Cardiac muscle cell (in vitro differentiated cells and primary cell): ENCODE data around the gene USP2. TPM values are rescaled to one million over a fixed set of nuclear protein-coding genes. Genes with fewer than 3 reads are reported as not detected.

Experiments used
- DNase-seq, 2 donors: peaks; one replicate each; pipeline versions ENCODE4 v3.0.0 to v3.0.0-alpha.2; 2010 to 2017; ENCODE audit warnings: low read depth in 1 of 2, low spot score in 1 of 2
- H3K27ac ChIP-seq: fragments of 200-600 bp; sonication (generic); 2 replicates; pipeline ENCODE4 v1.5.1; 2016
- H3K27me3 ChIP-seq: fragments of 200-600 bp; sonication (generic); 2 replicates; pipeline ENCODE4 v1.6.0; 2016; ENCODE audit warnings: control low read depth
- H3K36me3 ChIP-seq: fragments of 200-600 bp; sonication (generic); 2 replicates; pipeline ENCODE4 v1.5.1; 2016; ENCODE audit warnings: control low read depth
- H3K4me1 ChIP-seq: fragments of 200-600 bp; sonication (generic); 2 replicates; pipeline ENCODE4 v1.8.1; 2017; ENCODE audit warnings: low read depth, mild to moderate bottlenecking, mixed run types
- H3K4me3 ChIP-seq: fragments of 200-600 bp; sonication (generic); 2 replicates; pipeline ENCODE4 v1.5.1; 2016; ENCODE audit warnings: mild to moderate bottlenecking
- H3K9me3 ChIP-seq: fragments of 200-600 bp; sonication (generic); 2 replicates; pipeline ENCODE4 v1.5.1; 2017; ENCODE audit warnings: low read depth, mild to moderate bottlenecking, control low read depth
- polyA plus RNA-seq: library from polyadenylated mRNA; unstranded; fragments of >200 nt; fragmentation: Nextera tagmentation; extraction: Ambion mirVana; gene quantifications from 2 replicates; pipeline ENCODE4 v1.2.1, GENCODE V29; 2016
- total RNA-seq: library from RNA; depleted of rRNA; stranded (reverse); fragments of >200 nt; gene quantifications from 2 replicates; pipeline ENCODE4 v1.2.3, GENCODE V29; 2016
- TF ChIP-seq, protein P1 (sequence below): IDR thresholded peaks from 2 replicates; pipeline ENCODE4 v1.5.1; 2012; ENCODE audit warnings: low read depth, mild to moderate bottlenecking, low read length

Gene USP2
- total and polyA plus RNA-seq, 2 experiments from 2014 or later = 36.5 to 39.0 TPM

DNA sequence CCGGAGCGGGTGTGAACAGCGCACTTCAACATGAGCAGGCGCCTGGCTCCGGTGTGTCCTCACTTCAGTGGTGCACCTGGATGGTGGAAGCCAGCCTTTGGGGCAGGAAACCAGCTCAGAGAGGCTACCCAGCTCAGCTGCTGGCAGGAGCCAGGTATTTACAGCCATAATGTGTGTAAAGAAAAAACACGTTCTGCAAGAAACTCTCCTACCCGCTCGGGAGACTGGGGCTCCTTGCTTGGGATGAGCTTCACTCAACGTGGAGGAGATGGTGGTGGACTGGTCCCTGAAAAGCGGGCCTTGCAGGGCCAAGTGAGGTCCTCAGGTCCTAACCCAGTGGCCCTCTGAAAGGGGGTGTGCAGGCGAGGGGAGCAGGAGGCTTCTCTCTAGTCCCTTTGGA is 72.1 kb downstream of the USP2 start:
- Histone ChIP-seq H3K27me3 (peaks cover 1% of the 10 kb centered on the region), H3K4me1 (no peaks in the 10 kb centered on the region), H3K27ac (no peak overlapping the region), H3K4me3 (no peak overlapping the region), H3K36me3 (no peaks in the 10 kb centered on the region), H3K9me3 (no peaks in the 10 kb centered on the region)
- no peak for DNase-seq
- TF ChIP-seq, protein P1, sequence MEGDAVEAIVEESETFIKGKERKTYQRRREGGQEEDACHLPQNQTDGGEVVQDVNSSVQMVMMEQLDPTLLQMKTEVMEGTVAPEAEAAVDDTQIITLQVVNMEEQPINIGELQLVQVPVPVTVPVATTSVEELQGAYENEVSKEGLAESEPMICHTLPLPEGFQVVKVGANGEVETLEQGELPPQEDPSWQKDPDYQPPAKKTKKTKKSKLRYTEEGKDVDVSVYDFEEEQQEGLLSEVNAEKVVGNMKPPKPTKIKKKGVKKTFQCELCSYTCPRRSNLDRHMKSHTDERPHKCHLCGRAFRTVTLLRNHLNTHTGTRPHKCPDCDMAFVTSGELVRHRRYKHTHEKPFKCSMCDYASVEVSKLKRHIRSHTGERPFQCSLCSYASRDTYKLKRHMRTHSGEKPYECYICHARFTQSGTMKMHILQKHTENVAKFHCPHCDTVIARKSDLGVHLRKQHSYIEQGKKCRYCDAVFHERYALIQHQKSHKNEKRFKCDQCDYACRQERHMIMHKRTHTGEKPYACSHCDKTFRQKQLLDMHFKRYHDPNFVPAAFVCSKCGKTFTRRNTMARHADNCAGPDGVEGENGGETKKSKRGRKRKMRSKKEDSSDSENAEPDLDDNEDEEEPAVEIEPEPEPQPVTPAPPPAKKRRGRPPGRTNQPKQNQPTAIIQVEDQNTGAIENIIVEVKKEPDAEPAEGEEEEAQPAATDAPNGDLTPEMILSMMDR = no peak

DNA sequence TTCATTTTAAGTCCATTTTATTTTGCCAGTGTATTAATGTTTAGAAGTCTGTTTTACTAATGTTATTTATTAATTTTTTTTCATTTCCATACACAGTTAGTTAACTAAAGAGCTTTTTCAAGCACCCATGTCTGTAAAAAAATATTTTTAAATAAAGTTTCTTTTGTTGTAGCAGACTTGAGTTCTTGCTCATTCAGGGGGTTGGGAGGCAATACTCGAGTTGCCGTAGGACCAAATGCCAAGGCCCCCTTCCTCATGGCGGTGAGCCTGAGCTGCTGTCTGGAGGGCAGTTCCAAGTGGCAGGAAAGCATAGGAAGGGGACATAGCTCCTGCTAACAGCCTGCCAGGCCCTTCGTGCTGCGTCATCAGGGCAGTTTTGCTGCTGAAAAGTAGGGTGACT is 73.5 kb downstream of the USP2 start:
- Histone ChIP-seq H3K36me3 (no peaks in the 10 kb centered on the region), H3K27me3 (no peaks in the 10 kb centered on the region), H3K4me3 (no peak overlapping the region), H3K27ac (no peak overlapping the region), H3K9me3 (no peaks in the 10 kb centered on the region), H3K4me1 (no peaks in the 10 kb centered on the region)
- DNase-seq = no peak
- TF ChIP-seq, protein P1 = no peak

DNA sequence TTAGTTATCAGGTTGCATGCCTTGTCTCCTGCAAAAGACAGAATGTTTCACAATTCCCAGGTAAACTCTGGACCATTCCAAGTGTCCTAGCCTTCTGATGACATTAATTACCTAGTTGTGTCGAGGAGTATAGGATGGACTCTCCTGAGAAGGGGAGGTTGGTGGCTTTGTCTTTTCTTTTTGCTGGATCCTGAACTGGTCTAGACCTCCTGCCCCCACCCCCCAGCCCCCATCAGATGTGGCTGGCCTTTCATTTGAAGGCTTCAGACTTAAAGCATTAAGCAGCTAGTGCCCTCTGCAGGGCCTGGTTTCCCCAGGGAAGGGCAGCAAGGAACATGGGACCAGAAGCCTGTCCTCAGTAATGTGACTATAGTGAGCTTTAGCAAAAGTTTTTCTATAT is 74.3 kb downstream of the USP2 start:
- DNase-seq = no peak
- no peaks in the 10 kb centered on the region for H3K36me3 ChIP-seq
- no peaks in the 10 kb centered on the region for H3K4me1 ChIP-seq
- peak overlapping the region; percentile 60 for H3K27ac ChIP-seq
- TF ChIP-seq, protein P1 = peak; percentile 8
- no peaks in the 10 kb centered on the region for H3K27me3 ChIP-seq
- H3K9me3 ChIP-seq = no peaks in the 10 kb centered on the region
- no peak overlapping the region for H3K4me3 ChIP-seq

DNA sequence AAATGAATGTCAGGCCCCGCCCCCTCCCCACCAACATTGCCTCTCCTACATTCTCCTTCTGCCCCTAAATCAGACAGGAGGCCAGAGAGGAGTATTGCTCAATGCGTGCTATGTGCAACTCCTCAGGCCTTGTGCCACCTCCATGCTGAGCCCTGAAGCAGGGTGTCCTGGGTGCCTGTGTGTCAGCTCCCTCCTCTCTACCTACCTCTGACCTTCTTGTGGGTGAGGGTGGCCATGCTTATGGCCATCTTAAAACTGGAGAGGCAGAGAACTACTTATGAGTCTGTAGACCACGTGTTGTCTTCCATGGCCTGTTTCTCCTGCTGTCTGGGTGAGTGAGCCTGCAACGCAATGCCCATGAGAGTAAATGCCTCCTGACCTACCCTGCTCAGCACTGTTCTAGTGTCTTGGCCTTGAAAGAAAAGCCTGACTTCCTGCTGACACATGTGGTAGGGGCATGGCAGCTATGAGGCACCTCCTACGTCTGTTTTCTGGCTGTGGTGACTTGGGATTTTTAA is 75.1 kb downstream of the USP2 start:
- Histone ChIP-seq H3K36me3 (no peaks in the 10 kb centered on the region), H3K27ac (peak overlapping the region; percentile 60), H3K4me3 (no peak overlapping the region), H3K9me3 (no peaks in the 10 kb centered on the region), H3K4me1 (no peaks in the 10 kb centered on the region), H3K27me3 (no peaks in the 10 kb centered on the region)
- TF ChIP-seq, protein P1 = no peak
- peak in 1 of 2 donors; percentile 46 for DNase-seq

DNA sequence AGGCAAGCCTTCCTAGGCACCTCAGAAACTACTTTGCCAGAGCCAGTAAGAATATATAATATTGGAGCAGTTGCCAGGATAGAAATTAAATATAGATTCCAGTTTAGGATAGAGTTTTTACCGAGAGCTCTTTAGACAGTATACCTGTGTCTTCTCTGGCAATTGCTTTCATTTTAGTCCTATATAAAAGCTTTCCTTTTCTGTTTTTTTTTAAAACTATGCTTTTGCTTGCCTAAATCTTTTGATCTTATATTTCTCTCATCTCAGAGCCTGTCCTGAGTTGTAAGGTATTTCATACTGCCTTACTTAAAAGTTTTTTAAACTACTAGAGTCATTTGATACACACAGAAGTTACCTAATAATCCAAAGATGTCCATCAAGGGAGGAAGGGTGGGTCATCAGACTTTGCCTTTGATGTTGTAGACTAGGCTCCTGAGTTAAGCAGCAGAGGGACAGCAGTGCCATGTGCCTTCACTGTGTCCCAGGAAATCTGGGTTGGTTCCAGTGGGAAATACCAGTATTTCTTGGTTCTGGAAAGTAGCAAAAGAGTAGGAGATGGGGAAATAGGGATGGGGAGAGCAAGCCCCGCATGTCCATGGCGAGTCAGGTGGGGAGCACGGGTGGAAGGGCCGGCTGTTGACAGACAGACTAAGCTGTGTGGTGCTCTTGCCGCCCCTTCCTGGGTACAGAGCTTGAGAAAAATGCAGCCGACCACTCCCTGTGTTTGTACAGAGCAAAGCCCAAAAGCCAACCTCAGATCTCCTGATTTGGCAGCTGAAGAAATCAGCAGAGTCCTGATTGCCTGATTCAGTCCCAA is 75.7 kb downstream of the USP2 start:
- H3K27ac ChIP-seq = peak overlapping the region; percentile 60

More for the DNA sequence above, 75.7 kb downstream of the USP2 start:
- no peaks in the 10 kb centered on the region for H3K36me3 ChIP-seq
- no peaks in the 10 kb centered on the region for H3K9me3 ChIP-seq
- no peak for DNase-seq
- H3K27me3 ChIP-seq = no peaks in the 10 kb centered on the region
- no peak overlapping the region for H3K4me3 ChIP-seq
- H3K4me1 ChIP-seq = no peaks in the 10 kb centered on the region
- TF ChIP-seq, protein P1 = no peak

Other genes with a start within 250 kb of the USP2 start
- gene ABCG4, start 232.6 kb downstream of the USP2 start, total RNA-seq = 1.9 and 3.2 TPM in 2 replicates
- gene ABCG4, start 232.6 kb downstream of the USP2 start, polyA plus RNA-seq = 2.4 and 5.6 TPM in 2 replicates
- gene NLRX1, start 213.0 kb downstream of the USP2 start, total RNA-seq = 24.7 and 36.8 TPM in 2 replicates
- 16.1 and 25.5 TPM in 2 replicates for gene NLRX1, start 213.0 kb downstream of the USP2 start, polyA plus RNA-seq
- gene NHERF4, start 196.2 kb downstream of the USP2 start, total RNA-seq = 0.18 and 0.69 TPM in 2 replicates
- 0.17 and 0.29 TPM in 2 replicates for gene NHERF4, start 196.2 kb downstream of the USP2 start, polyA plus RNA-seq
- gene CBL, start 175.4 kb downstream of the USP2 start, total RNA-seq = 10.3 and 18.3 TPM in 2 replicates
- 6.5 and 8.9 TPM in 2 replicates for gene CBL, start 175.4 kb downstream of the USP2 start, polyA plus RNA-seq
- 32.5 and 49.3 TPM in 2 replicates for gene MCAM, start 64.6 kb downstream of the USP2 start, total RNA-seq
- 13.8 and 14.8 TPM in 2 replicates for gene MCAM, start 64.6 kb downstream of the USP2 start, polyA plus RNA-seq
- gene RNF26, start 47.2 kb downstream of the USP2 start, total RNA-seq = 7.3 and 18.6 TPM in 2 replicates
- 45.6 and 99.8 TPM in 2 replicates for gene RNF26, start 47.2 kb downstream of the USP2 start, polyA plus RNA-seq
- gene C1QTNF5, start 40.8 kb downstream of the USP2 start, total RNA-seq = 3.4 and 8.0 TPM in 2 replicates
- gene C1QTNF5, start 40.8 kb downstream of the USP2 start, polyA plus RNA-seq = 5.8 and 10.4 TPM in 2 replicates
- not detected in 2 replicates for gene MFRP, start 35.0 kb downstream of the USP2 start, total RNA-seq
- not detected in 2 replicates for gene MFRP, start 35.0 kb downstream of the USP2 start, polyA plus RNA-seq
- gene THY1, start 41.5 kb upstream of the USP2 start, total RNA-seq = 2.1 and 6.3 TPM in 2 replicates
- gene THY1, start 41.5 kb upstream of the USP2 start, polyA plus RNA-seq = 6.8 and 7.5 TPM in 2 replicates